IMR-90 (cell line): ENCODE results near the gene BTD. TPM values are rescaled to one million over a fixed set of nuclear protein-coding genes. Genes with fewer than 3 reads are reported as not detected.

Experiments
- ATAC-seq: fragments of 200-7000 bp; cut with Tn5 transposase; 2 replicates; pipeline ENCODE4 v1.9.1; 2020; ENCODE audit warnings: low read depth, mild to moderate bottlenecking, moderate library complexity
- BruUV-seq: library from RNA; stranded (reverse); fragments of 400-500 nt; replicated peaks from 2 replicates; lab custom pipeline; 2021; lab: Mats Ljungman, UMichigan
- CTCF ChIA-PET: fragments of 300-600 bp; formaldehyde crosslinking; extraction: SDS; loops from one replicate; lab custom pipeline; 2021; ENCODE audit warnings: antibody characterized with exemption; lab: Yijun Ruan, JAX
- POLR2A ChIA-PET: fragments of 300-600 bp; sonication (Branson Sonifier 250); formaldehyde crosslinking; loops from one replicate; lab custom pipeline; 2022; ENCODE audit warnings: antibody characterized with exemption; ENCODE audit not compliant: unreplicated experiment; lab: Charles Lee
- DNase-seq: peaks from one replicate; pipeline ENCODE4 v3.0.0; 2013
- H2AFZ ChIP-seq: replicated peaks from 2 replicates; pipeline ENCODE3; 2013; ENCODE audit warnings: low read length, mild to moderate bottlenecking; ENCODE audit not compliant: poor library complexity
- H2AK5ac ChIP-seq: 2 replicates; pipeline ENCODE4 v1.6.1; 2013; ENCODE audit warnings: low read depth, low read length, inconsistent platforms
- H2AK9ac ChIP-seq: replicated peaks from 2 replicates; pipeline ENCODE3; 2013; ENCODE audit warnings: mild to moderate bottlenecking, low read depth, low read length, moderate library complexity; ENCODE audit not compliant: poor library complexity
- H2BK120ac ChIP-seq: 2 replicates; pipeline ENCODE4 v1.6.1; 2013; ENCODE audit warnings: low read depth, low read length, inconsistent platforms
- H2BK15ac ChIP-seq: 3 replicates; pipeline ENCODE4 v1.6.1; 2013; ENCODE audit warnings: low read depth, low read length, inconsistent platforms
- H2BK20ac ChIP-seq: 2 replicates; pipeline ENCODE4 v1.6.1; 2013; ENCODE audit warnings: low read depth, mild to moderate bottlenecking, inconsistent platforms, low read length, moderate library complexity
- H2BK5ac ChIP-seq: 2 replicates; pipeline ENCODE4 v1.6.1; 2013; ENCODE audit warnings: mild to moderate bottlenecking, low read depth, low read length, inconsistent platforms; ENCODE audit not compliant: poor library complexity, severe bottlenecking
- H3K14ac ChIP-seq: replicated peaks from 2 replicates; pipeline ENCODE4 v1.6.1; 2013; ENCODE audit warnings: low read depth, low read length, inconsistent platforms
- H3K18ac ChIP-seq: 2 replicates; pipeline ENCODE4 v1.6.1; 2013; ENCODE audit warnings: low read depth, low read length, control low read depth
- H3K23ac ChIP-seq: 2 replicates; pipeline ENCODE4 v1.6.1; 2013; ENCODE audit warnings: low read depth, low read length, inconsistent platforms
- H3K27ac ChIP-seq: 2 replicates; pipeline ENCODE4 v1.5.1; 2013; ENCODE audit warnings: mild to moderate bottlenecking, control low read depth, low read length; ENCODE audit not compliant: insufficient read depth
- H3K27me3 ChIP-seq: 2 replicates; pipeline ENCODE4 v1.6.1; 2013; ENCODE audit warnings: low read length; ENCODE audit not compliant: control insufficient read depth, insufficient read depth
- H3K36me3 ChIP-seq: 2 replicates; pipeline ENCODE4 v1.6.1; 2013; ENCODE audit warnings: low read length, mixed read lengths; ENCODE audit not compliant: control insufficient read depth, insufficient read depth
- H3K4ac ChIP-seq: 2 replicates; pipeline ENCODE4 v1.6.1; 2013; ENCODE audit warnings: low read depth, low read length, inconsistent platforms
- H3K4me1 ChIP-seq: 2 replicates; pipeline ENCODE4 v1.6.1; 2013; ENCODE audit warnings: low read length, mixed read lengths; ENCODE audit not compliant: control insufficient read depth, insufficient read depth
- H3K4me2 ChIP-seq: 2 replicates; pipeline ENCODE4 v1.6.1; 2013; ENCODE audit warnings: low read depth, mild to moderate bottlenecking, control low read depth, low read length, moderate library complexity
- H3K4me3 ChIP-seq: 2 replicates; pipeline ENCODE4 v1.5.1; 2013; ENCODE audit warnings: low read depth, mild to moderate bottlenecking, control low read depth, low read length, moderate library complexity; ENCODE audit not compliant: insufficient read depth
- H3K56ac ChIP-seq: 2 replicates; pipeline ENCODE4 v1.6.1; 2013; ENCODE audit warnings: low read length, inconsistent platforms; ENCODE audit not compliant: insufficient read depth; ENCODE audit errors: extremely low read depth
- H3K79me1 ChIP-seq, 2 experiments: 2 replicates each; pipeline ENCODE4 v1.6.1; 2013; ENCODE audit warnings: low read length in 2 of 2, inconsistent platforms in 1 of 2, low read depth in 1 of 2
- H3K9ac ChIP-seq: 2 replicates; pipeline ENCODE4 v1.6.1; 2013; ENCODE audit warnings: low read depth, low read length, control low read depth
- H3K9me1 ChIP-seq: 2 replicates; pipeline ENCODE4 v1.6.1; 2013; ENCODE audit warnings: low read length, inconsistent platforms; ENCODE audit not compliant: insufficient read depth
- H3K9me3 ChIP-seq: 2 replicates; pipeline ENCODE4 v1.6.1; 2013; ENCODE audit warnings: low read length; ENCODE audit not compliant: control insufficient read depth, insufficient read depth
- H4K20me1 ChIP-seq: 2 replicates; pipeline ENCODE4 v1.6.1; 2013; ENCODE audit warnings: low read length, inconsistent platforms; ENCODE audit not compliant: insufficient read depth
- H4K5ac ChIP-seq: 2 replicates; pipeline ENCODE4 v1.6.1; 2013; ENCODE audit warnings: mild to moderate bottlenecking, low read depth, low read length, control low read depth
- H4K8ac ChIP-seq, 2 experiments: 2 replicates each; pipeline ENCODE4 v1.6.1; 2013; ENCODE audit warnings: low read depth in 2 of 2, low read length in 2 of 2, control low read depth in 1 of 2, inconsistent platforms in 1 of 2
- H4K91ac ChIP-seq: 2 replicates; pipeline ENCODE4 v1.6.1; 2013; ENCODE audit warnings: low read depth, low read length, inconsistent platforms; ENCODE audit not compliant: insufficient read depth
- BHLHE40 ChIP-seq: fragments of 150-350 bp; IDR thresholded peaks from 2 replicates; pipeline ENCODE4 v1.6.1; 2016; ENCODE audit warnings: mild to moderate bottlenecking, low read depth, low read length
- CEBPB ChIP-seq: IDR thresholded peaks from 2 replicates; pipeline ENCODE4 v1.6.1; 2012; ENCODE audit warnings: low read depth, low read length, improper control_type of control experiment
- CHD1 ChIP-seq: IDR thresholded peaks from 2 replicates; pipeline ENCODE4 v1.6.1; 2012; ENCODE audit warnings: low read depth, low read length, improper control_type of control experiment
- ELK1 ChIP-seq: fragments of 150-350 bp; IDR thresholded peaks from 2 replicates; pipeline ENCODE4 v1.6.1; 2016; ENCODE audit warnings: low read depth, mild to moderate bottlenecking, low read length, moderate library complexity, borderline replicate concordance
- FOS ChIP-seq: fragments of 150-350 bp; IDR thresholded peaks from 2 replicates; pipeline ENCODE4 v1.6.1; 2016; ENCODE audit warnings: low read depth, low read length
- MAFK ChIP-seq: IDR thresholded peaks from 2 replicates; pipeline ENCODE4 v1.6.1; 2012; ENCODE audit warnings: low read depth, low read length, improper control_type of control experiment
- MAZ ChIP-seq: IDR thresholded peaks from 2 replicates; pipeline ENCODE4 v1.6.1; 2012; ENCODE audit warnings: low read depth, mild to moderate bottlenecking, low read length, improper control_type of control experiment, moderate library complexity, borderline replicate concordance
- MXI1 ChIP-seq: IDR thresholded peaks from 2 replicates; pipeline ENCODE4 v1.6.1; 2012; ENCODE audit warnings: low read depth, mild to moderate bottlenecking, low read length, moderate library complexity, borderline replicate concordance
- NFE2L2 ChIP-seq: fragments of 150-350 bp; IDR thresholded peaks from 2 replicates; pipeline ENCODE4 v1.6.1; 2016; ENCODE audit warnings: low read depth, mild to moderate bottlenecking, low read length
- POLR2A ChIP-seq: IDR thresholded peaks from 2 replicates; pipeline ENCODE4 v1.6.1; 2012; ENCODE audit warnings: mild to moderate bottlenecking, low read depth, low read length
- RAD21 ChIP-seq: IDR thresholded peaks from 2 replicates; pipeline ENCODE4 v1.6.1; 2012; ENCODE audit warnings: low read length, improper control_type of control experiment
- RFX5 ChIP-seq: IDR thresholded peaks from 2 replicates; pipeline ENCODE4 v1.8.0; 2012; ENCODE audit warnings: low read depth, mild to moderate bottlenecking, low read length, moderate library complexity
- SMC3 ChIP-seq: fragments of 150-350 bp; IDR thresholded peaks from 2 replicates; pipeline ENCODE4 v1.6.1; 2016; ENCODE audit warnings: low read depth, mild to moderate bottlenecking, antibody characterized with exemption, low read length, moderate library complexity
- USF2 ChIP-seq: fragments of 150-350 bp; IDR thresholded peaks from 2 replicates; pipeline ENCODE4 v1.6.1; 2017; ENCODE audit warnings: mild to moderate bottlenecking, antibody characterized with exemption, low read length, low read depth
- WGBS, 2 experiments: methylation state at CpG; one replicate each; pipeline versions ENCODE4 v1.1.5 to v1.1.7; 2013; ENCODE audit warnings: missing lambda C conversion rate in 2 of 2; ENCODE audit not compliant: insufficient read length in 1 of 2; ENCODE audit errors: extremely low coverage in 2 of 2; 5-methylcytosine and 5-hydroxymethylcytosine counted together
- dilution Hi-C: fragments of 300-500 bp; cut with HindIII; formaldehyde crosslinking; loops from one replicate; pipeline ENCODE4 v1.14.3; 2018; ENCODE audit warnings: low sequenced_read_pairs; ENCODE audit not compliant: unreplicated experiment
- in situ Hi-C: fragments of 300-500 bp; cut with MboI; formaldehyde crosslinking; loops from 3 replicates; pipeline ENCODE4 v1.14.3; 2019; ENCODE audit warnings: low sequenced_read_pairs, inconsistent platforms, mixed read lengths
- intact Hi-C: fragments of 100-400 bp; cut with micrococcal nuclease; formaldehyde crosslinking; loops from 2 replicates; pipeline ENCODE4 v1.10.0; 2022
- polyA plus RNA-seq, 3 experiments: library from polyadenylated mRNA; depleted of rRNA; stranded (reverse); fragments of >200 nt; gene quantifications; 2 replicates each; pipeline ENCODE4 v1.2.3, GENCODE V29; 2012; ENCODE audit warnings: low replicate concordance in 1 of 3
- total RNA-seq: library from RNA; depleted of rRNA; stranded (reverse); fragments of >200 nt; gene quantifications from 2 replicates; pipeline ENCODE4 v1.2.3, GENCODE V29; 2012

BTD gene
- total and polyA plus RNA-seq, 2 of the 4 experiments (the other 2 are of a cell fraction): 14.8 to 21.1 TPM

GRCh38 chr3:15595955-15596354, 5.6 kb upstream of the BTD start:
- in situ Hi-C loops: no loop called here
- H3K9me3 ChIP-seq: no peaks in the 10 kb centered on the region

More at GRCh38 chr3:15595955-15596354, 5.6 kb upstream of the BTD start:
- Histone ChIP-seq H3K18ac (no peak overlapping the region), H4K8ac (no peak overlapping the region), H3K4me2 (no peak overlapping the region), H2BK5ac (no peak overlapping the region), H4K20me1 (no peaks in the 10 kb centered on the region), H2AK9ac (no peak overlapping the region), H2BK20ac (no peak overlapping the region), H4K91ac (no peak overlapping the region), H3K23ac (no peak overlapping the region), H3K56ac (no peak overlapping the region), H3K9ac (no peak overlapping the region), H2AFZ (no peak overlapping the region), H3K14ac (no peak overlapping the region), H3K27me3 (no peaks in the 10 kb centered on the region), H3K4me1 (peaks cover 2% of the 10 kb centered on the region; the same call in 1 of the 2 replicates), H3K4me3 (no peak overlapping the region), H3K36me3 (peaks cover 5% of the 10 kb centered on the region; the same call in 1 of the 2 replicates), H3K4ac (no peak overlapping the region), H3K9me1 (peaks cover 6% of the 10 kb centered on the region), H2BK120ac (no peak overlapping the region), H3K27ac (no peak overlapping the region), H4K5ac (no peak overlapping the region), H3K79me1 (peaks cover 15 to 25% of the 10 kb centered on the region in 2 experiments), H2BK15ac (no peak overlapping the region), H2AK5ac (no peak overlapping the region)
- intact Hi-C loops (loop anchor here (5.0 kb wide), 1 partner anchor 956 kb away; no protein-coding TSS in a partner anchor), dilution Hi-C loops (no loop called here)
- BruUV-seq: no TSS peak
- POLR2A ChIA-PET: no interaction called here
- CTCF ChIA-PET: no interaction called here
- no peak for ATAC-seq
- WGBS, 2 experiments: no CpG with 5 or more reads among the region's 2 CpGs
- TF ChIP-seq BHLHE40: no peak
- TF ChIP-seq MAZ: no peak
- no peak for TF ChIP-seq ELK1
- no peak for TF ChIP-seq CEBPB
- TF ChIP-seq NFE2L2: no peak
- no peak for TF ChIP-seq MXI1
- no peak for TF ChIP-seq FOS
- no peak for TF ChIP-seq MAFK
- TF ChIP-seq RFX5: no peak
- TF ChIP-seq USF2: no peak
- TF ChIP-seq POLR2A: no peak
- TF ChIP-seq SMC3: no peak
- no peak for TF ChIP-seq RAD21
- TF ChIP-seq CHD1: no peak
- DNase-seq: no peak
